WTC11 (cell line): ENCODE results near the gene JOSD2. TPM values are rescaled to one million over a fixed set of nuclear protein-coding genes. Genes with fewer than 3 reads are reported as not detected.

Experiments
- ATAC-seq: fragments of 200-7000 bp; cut with Tn5 transposase; 2 replicates; pipeline ENCODE4 v1.10.0; 2021; ENCODE audit warnings: mild to moderate bottlenecking, moderate library complexity
- CTCF ChIA-PET: fragments of 300-600 bp; sonication (Branson Sonifier 250); formaldehyde crosslinking; loops from one replicate; lab custom pipeline; 2021; ENCODE audit warnings: antibody characterized with exemption; lab: Charles Lee
- POLR2A ChIA-PET: fragments of 350-600 bp; sonication (Branson Sonifier 250); formaldehyde crosslinking; loops from one replicate; lab custom pipeline; 2021; ENCODE audit warnings: antibody characterized with exemption; lab: Charles Lee
- DNase-seq: peaks from one replicate; pipeline ENCODE4 v3.0.0; 2021; ENCODE audit warnings: low spot score
- H3K27ac Mint-ChIP-seq: 2 replicates; pipeline ENCODE4 v1.8.0; 2021; ENCODE audit warnings: mixed read lengths
- H3K27me3 Mint-ChIP-seq: 2 replicates; pipeline ENCODE4 v1.8.0; 2021; ENCODE audit warnings: low read depth, mild to moderate bottlenecking, moderate library complexity, mixed read lengths
- H3K36me3 Mint-ChIP-seq: 2 replicates; pipeline ENCODE4 v1.8.0; 2021; ENCODE audit warnings: mixed read lengths
- H3K4me1 Mint-ChIP-seq: 2 replicates; pipeline ENCODE4 v1.8.0; 2022; ENCODE audit warnings: mixed read lengths
- H3K4me3 Mint-ChIP-seq: 2 replicates; pipeline ENCODE4 v1.8.0; 2021; ENCODE audit warnings: mild to moderate bottlenecking, moderate library complexity, mixed read lengths
- H3K9me3 Mint-ChIP-seq: 2 replicates; pipeline ENCODE4 v1.8.0; 2021; ENCODE audit warnings: mixed read lengths
- HMGA2 ChIP-seq: fragments of 250-450 bp; sonication (Bioruptor Pico); IDR thresholded peaks from 2 replicates; pipeline ENCODE4 v1.4.0; 2021; ENCODE audit warnings: mild to moderate bottlenecking, moderate library complexity
- IRF2 ChIP-seq: sonication (generic); formaldehyde crosslinking; IDR thresholded peaks from 2 replicates; pipeline ENCODE4 v1.8.0; 2022; ENCODE audit warnings: low read depth, missing genetic modification reagents, borderline replicate concordance
- JAZF1 ChIP-seq: fragments of 250-450 bp; sonication (Bioruptor Pico); IDR thresholded peaks from 2 replicates; pipeline ENCODE4 v1.9.0; 2021; ENCODE audit warnings: moderate library complexity, mild to moderate bottlenecking, inconsistent platforms
- JUN ChIP-seq: sonication (generic); formaldehyde crosslinking; IDR thresholded peaks from 2 replicates; pipeline ENCODE4 v1.8.0; 2023; ENCODE audit warnings: mild to moderate bottlenecking, missing genetic modification reagents
- MYBL2 ChIP-seq: sonication (generic); formaldehyde crosslinking; IDR thresholded peaks from 2 replicates; pipeline ENCODE4 v1.8.1; 2023; ENCODE audit warnings: mild to moderate bottlenecking, moderate library complexity, missing genetic modification reagents
- SOX15 ChIP-seq: fragments of 250-450 bp; sonication (Bioruptor Pico); IDR thresholded peaks from 2 replicates; pipeline ENCODE4 v1.9.0; 2021; ENCODE audit warnings: mild to moderate bottlenecking
- ZNF121 ChIP-seq: sonication (generic); formaldehyde crosslinking; IDR thresholded peaks from 2 replicates; pipeline ENCODE4 v1.8.0; 2023; ENCODE audit warnings: missing genetic modification reagents
- ZNF317 ChIP-seq: sonication (generic); formaldehyde crosslinking; IDR thresholded peaks from 2 replicates; pipeline ENCODE4 v1.8.1; 2023; ENCODE audit warnings: low read depth, mild to moderate bottlenecking, moderate library complexity, missing genetic modification reagents, borderline replicate concordance
- total RNA-seq: library from RNA; stranded (reverse); gene quantifications from 3 replicates; pipeline ENCODE4 v1.2.3, GENCODE V29; 2021
- TF ChIP-seq, protein P1 (sequence below): sonication (generic); formaldehyde crosslinking; IDR thresholded peaks from 2 replicates; pipeline ENCODE4 v1.8.1; 2022; ENCODE audit warnings: missing genetic modification reagents, borderline replicate concordance
- TF ChIP-seq, protein P2 (sequence below): sonication (generic); formaldehyde crosslinking; IDR thresholded peaks from 2 replicates; pipeline ENCODE4 v1.8.0; 2022; ENCODE audit warnings: mild to moderate bottlenecking, missing genetic modification reagents
- TF ChIP-seq, protein P3 (sequence below): sonication (generic); formaldehyde crosslinking; IDR thresholded peaks from 2 replicates; pipeline ENCODE4 v1.8.1; 2023; ENCODE audit warnings: mild to moderate bottlenecking, missing genetic modification reagents
- TF ChIP-seq, protein P4 (sequence below): sonication (generic); formaldehyde crosslinking; IDR thresholded peaks from 2 replicates; pipeline ENCODE4 v1.8.0; 2022; ENCODE audit warnings: mild to moderate bottlenecking, missing genetic modification reagents
- TF ChIP-seq, protein P5 (sequence below): fragments of 200-600 bp; IDR thresholded peaks from 2 replicates; pipeline ENCODE4 v1.8.0; 2022; ENCODE audit warnings: antibody characterized with exemption

JOSD2 gene
- total RNA-seq, 1 experiment from 2014 or later = 4.0 TPM

DNA sequence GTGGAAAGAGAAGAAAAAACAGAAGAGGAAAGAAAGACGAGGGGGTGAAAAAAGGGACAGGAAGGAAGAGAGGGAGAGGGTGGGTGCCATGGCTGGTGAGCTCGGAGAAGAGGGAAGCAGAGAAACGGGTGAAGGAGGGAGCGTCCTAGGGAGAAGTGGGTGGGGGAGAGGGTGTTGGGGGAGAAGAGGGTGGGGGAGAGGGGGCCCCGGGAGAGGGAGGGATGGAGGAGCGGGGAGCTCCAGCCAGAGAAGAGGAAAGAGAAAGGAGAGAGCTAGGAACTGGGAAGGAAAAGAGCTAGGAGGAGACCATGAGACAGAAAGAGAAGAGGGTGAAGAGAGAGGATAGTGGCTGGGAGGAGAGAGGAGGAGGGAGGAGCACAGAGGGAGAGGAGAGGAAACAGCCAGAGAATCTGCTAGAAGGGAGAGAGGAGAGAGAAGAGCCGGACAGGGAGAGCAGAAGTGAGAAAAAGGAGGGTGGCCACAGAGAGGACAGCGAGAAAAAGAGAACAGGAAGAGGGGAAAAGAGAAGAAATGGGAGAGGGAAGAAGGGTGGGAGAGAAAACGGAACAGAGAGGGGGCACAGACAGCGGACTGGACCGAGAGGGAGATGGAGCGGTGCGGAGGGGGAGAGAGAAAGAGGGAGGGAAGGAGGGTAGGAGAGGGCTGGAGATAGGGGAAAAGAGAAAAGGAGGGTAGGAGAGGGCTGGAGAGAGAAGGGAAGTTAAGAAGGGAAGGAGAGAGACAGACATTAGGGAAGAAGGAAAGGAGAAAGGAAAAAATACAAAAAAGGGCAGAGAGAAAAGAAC lies 22.4 kb downstream of the JOSD2 start:
- ChIA-PET CTCF (interaction anchor here (0.6 to 3.8 kb wide), 12 partner anchors 10 to 419 kb away, joined by 3 to 33 read pairs (median 3); partner anchors contain the start of gene JOSD2), POLR2A (no interaction called here)
- Mint-ChIP-seq H3K9me3 (peaks cover 29% of the 10 kb centered on the region), H3K27me3 (peaks cover 87% of the 10 kb centered on the region), H3K4me3 (no peak overlapping the region), H3K4me1 (peaks cover 40% of the 10 kb centered on the region), H3K36me3 (peaks cover 31% of the 10 kb centered on the region), H3K27ac (no peak overlapping the region)
- ATAC-seq (no peak), DNase-seq (no peak)
- no peak for TF ChIP-seq JUN
- TF ChIP-seq ZNF121 (CRISPR knock-in tag) = no peak
- TF ChIP-seq, protein P1, sequence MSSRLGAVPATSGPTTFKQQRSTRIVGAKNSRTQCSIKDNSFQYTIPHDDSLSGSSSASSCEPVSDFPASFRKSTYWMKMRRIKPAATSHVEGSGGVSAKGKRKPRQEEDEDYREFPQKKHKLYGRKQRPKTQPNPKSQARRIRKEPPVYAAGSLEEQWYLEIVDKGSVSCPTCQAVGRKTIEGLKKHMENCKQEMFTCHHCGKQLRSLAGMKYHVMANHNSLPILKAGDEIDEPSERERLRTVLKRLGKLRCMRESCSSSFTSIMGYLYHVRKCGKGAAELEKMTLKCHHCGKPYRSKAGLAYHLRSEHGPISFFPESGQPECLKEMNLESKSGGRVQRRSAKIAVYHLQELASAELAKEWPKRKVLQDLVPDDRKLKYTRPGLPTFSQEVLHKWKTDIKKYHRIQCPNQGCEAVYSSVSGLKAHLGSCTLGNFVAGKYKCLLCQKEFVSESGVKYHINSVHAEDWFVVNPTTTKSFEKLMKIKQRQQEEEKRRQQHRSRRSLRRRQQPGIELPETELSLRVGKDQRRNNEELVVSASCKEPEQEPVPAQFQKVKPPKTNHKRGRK (CRISPR knock-in tag) = 0 out of 2 replicates have a peak, but pooled peaks have one; percentile 18
- no peak for TF ChIP-seq JAZF1

DNA sequence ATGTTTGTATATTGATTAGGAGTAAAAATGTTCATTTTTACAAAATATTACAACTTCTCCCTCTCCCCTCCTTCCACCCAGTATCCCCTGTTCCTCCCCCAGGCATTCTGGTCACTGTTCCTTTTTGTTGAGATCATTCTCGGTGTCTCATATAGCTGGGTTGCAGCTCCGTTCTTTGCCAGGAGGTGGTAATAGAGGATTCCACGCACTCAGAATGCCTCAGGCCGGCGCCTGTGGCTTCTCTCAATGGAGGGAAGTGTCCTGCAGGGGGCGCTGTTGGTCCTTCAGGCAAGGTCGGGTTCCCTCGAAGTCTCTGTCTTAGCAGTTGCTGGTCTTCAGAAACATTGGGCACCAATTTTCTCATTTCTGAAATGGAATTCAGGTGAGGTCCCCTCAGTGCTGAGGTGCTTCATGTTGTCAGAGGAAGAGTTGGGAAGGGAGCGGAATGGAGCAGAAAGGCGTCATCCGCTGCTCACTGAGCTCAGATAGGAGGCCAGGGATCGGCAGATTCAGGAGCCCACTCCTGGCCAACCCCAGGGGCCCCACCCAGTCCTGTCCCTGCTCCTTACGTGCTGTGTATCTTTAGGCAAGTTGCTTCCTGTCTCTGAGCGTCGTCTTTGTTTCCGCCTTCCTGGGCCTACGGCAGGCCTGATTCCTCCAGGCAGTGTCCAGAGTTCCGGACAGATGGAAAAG lies 24.0 kb downstream of the JOSD2 start:
- POLR2A ChIA-PET = no interaction called here

DNA sequence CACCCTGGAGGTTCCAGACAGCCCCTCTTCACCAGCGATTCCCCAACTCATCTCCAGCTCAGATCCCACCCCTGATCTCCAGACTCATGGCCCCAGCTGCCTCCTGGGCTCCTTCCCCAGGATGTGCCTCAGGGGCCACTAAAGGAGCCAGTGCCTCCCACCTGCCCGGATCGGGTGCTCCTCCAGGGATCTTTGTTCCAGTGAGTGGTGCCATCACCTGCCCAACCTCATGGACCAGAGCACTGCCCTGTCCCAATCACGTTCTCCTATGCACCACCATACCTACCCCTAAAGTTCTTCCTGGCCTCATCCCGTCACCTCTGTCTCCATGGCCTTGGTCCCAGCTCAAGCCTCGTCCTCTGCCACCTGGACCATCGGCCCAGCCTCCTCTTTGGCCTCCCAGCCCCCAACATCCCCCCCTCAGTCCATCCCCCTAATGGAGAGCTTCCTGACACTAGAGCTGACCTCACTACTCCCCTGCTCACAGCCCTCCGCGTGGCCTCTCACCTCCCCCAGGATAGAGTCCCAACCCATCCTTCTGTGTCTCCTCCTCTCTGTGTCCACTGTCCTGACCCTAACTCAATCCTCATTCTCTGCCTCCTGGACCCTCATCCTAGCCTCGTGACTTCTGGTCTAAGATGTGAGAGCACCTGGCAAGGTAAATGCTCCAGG lies 25.6 kb downstream of the JOSD2 start:
- TF ChIP-seq, protein P2, sequence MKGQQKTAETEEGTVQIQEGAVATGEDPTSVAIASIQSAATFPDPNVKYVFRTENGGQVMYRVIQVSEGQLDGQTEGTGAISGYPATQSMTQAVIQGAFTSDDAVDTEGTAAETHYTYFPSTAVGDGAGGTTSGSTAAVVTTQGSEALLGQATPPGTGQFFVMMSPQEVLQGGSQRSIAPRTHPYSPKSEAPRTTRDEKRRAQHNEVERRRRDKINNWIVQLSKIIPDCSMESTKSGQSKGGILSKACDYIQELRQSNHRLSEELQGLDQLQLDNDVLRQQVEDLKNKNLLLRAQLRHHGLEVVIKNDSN (CRISPR knock-in tag) = no peak
- TF ChIP-seq IRF2 (CRISPR knock-in tag) (no peak), MYBL2 (no peak), HMGA2 (CRISPR knock-in tag) (no peak), SOX15 (CRISPR knock-in tag) (no peak), ZNF317 (CRISPR knock-in tag) (no peak)
- TF ChIP-seq, protein P3, sequence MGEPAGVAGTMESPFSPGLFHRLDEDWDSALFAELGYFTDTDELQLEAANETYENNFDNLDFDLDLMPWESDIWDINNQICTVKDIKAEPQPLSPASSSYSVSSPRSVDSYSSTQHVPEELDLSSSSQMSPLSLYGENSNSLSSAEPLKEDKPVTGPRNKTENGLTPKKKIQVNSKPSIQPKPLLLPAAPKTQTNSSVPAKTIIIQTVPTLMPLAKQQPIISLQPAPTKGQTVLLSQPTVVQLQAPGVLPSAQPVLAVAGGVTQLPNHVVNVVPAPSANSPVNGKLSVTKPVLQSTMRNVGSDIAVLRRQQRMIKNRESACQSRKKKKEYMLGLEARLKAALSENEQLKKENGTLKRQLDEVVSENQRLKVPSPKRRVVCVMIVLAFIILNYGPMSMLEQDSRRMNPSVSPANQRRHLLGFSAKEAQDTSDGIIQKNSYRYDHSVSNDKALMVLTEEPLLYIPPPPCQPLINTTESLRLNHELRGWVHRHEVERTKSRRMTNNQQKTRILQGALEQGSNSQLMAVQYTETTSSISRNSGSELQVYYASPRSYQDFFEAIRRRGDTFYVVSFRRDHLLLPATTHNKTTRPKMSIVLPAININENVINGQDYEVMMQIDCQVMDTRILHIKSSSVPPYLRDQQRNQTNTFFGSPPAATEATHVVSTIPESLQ (CRISPR knock-in tag) = no peak
- TF ChIP-seq, all 79 proteins: peak for 0
- Mint-ChIP-seq H3K9me3 (peaks cover 24% of the 10 kb centered on the region), H3K36me3 (peaks cover 37% of the 10 kb centered on the region), H3K27ac (no peak overlapping the region), H3K4me3 (no peak overlapping the region), H3K27me3 (peaks cover 56% of the 10 kb centered on the region), H3K4me1 (peaks cover 21% of the 10 kb centered on the region)
- ChIA-PET POLR2A (no interaction called here), CTCF (interaction anchor here (1.1 to 1.6 kb wide), 2 partner anchors 15 to 25 kb away, joined by 3 to 4 read pairs; no protein-coding TSS in a partner anchor)
- DNase-seq (no peak), ATAC-seq (no peak)

More for the DNA sequence above, 24.0 kb downstream of the JOSD2 start:
- Mint-ChIP-seq H3K9me3 (peaks cover 29% of the 10 kb centered on the region), H3K4me3 (no peak overlapping the region), H3K27ac (no peak overlapping the region), H3K4me1 (peaks cover 35% of the 10 kb centered on the region), H3K36me3 (peaks cover 39% of the 10 kb centered on the region), H3K27me3 (peaks cover 71% of the 10 kb centered on the region)
- TF ChIP-seq, protein P4, sequence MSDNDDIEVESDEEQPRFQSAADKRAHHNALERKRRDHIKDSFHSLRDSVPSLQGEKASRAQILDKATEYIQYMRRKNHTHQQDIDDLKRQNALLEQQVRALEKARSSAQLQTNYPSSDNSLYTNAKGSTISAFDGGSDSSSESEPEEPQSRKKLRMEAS (CRISPR knock-in tag) = no peak
- TF ChIP-seq, protein P5, sequence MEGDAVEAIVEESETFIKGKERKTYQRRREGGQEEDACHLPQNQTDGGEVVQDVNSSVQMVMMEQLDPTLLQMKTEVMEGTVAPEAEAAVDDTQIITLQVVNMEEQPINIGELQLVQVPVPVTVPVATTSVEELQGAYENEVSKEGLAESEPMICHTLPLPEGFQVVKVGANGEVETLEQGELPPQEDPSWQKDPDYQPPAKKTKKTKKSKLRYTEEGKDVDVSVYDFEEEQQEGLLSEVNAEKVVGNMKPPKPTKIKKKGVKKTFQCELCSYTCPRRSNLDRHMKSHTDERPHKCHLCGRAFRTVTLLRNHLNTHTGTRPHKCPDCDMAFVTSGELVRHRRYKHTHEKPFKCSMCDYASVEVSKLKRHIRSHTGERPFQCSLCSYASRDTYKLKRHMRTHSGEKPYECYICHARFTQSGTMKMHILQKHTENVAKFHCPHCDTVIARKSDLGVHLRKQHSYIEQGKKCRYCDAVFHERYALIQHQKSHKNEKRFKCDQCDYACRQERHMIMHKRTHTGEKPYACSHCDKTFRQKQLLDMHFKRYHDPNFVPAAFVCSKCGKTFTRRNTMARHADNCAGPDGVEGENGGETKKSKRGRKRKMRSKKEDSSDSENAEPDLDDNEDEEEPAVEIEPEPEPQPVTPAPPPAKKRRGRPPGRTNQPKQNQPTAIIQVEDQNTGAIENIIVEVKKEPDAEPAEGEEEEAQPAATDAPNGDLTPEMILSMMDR = peak; percentile 93
- CTCF ChIA-PET = interaction anchor here (0.6 to 3.8 kb wide), 32 partner anchors 10 to 241 kb away, joined by 3 to 33 read pairs (median 4); partner anchors contain the start of genes EMC10, GARIN5A, JOSD2 and KCNC3
- ATAC-seq (peak; percentile 60), DNase-seq (peak; percentile 93)
